IPS-NIHi7 (cell line): ENCODE data around the gene OR51F2.
"Not testable (repeated sequence)": the region's sequence is repeated elsewhere in the genome, so short reads cannot be mapped to it uniquely, and the experiment has no call there.

Experiments
- DNase-seq: peaks from one replicate; pipeline ENCODE4 v3.0.0; 2012; ENCODE audit warnings: mixed read lengths; ENCODE audit errors: extremely low spot score

OR51F2 gene, protein sequence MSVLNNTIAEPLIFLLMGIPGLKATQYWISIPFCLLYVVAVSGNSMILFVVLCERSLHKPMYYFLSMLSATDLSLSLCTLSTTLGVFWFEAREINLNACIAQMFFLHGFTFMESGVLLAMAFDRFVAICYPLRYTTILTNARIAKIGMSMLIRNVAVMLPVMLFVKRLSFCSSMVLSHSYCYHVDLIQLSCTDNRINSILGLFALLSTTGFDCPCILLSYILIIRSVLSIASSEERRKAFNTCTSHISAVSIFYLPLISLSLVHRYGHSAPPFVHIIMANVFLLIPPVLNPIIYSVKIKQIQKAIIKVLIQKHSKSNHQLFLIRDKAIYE

DNA sequence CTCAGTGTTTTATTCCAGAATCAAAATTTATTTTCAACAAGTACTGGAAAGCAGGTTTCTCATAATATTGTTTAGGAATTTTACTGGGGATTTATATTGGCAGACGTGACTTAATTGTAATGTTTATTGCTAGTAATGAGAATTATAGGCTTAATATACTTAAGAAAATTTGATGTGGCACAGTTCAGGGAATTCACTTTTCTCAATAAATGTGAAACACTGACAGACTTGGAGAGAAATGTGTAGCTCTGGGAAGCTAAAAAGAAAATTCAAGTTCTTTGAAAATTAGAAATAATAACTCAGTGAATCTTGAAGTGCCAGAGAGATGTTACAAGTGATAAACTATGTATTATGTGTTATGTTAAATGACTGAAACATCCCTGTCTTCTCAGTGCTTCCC lies at the start of gene OR51F2:
OR51F2 (plus strand) TSS at position 301 of the 400 bp plus-strand sequence. CDS start 101 bp downstream, outside the sequence.
- no peak for DNase-seq

DNA sequence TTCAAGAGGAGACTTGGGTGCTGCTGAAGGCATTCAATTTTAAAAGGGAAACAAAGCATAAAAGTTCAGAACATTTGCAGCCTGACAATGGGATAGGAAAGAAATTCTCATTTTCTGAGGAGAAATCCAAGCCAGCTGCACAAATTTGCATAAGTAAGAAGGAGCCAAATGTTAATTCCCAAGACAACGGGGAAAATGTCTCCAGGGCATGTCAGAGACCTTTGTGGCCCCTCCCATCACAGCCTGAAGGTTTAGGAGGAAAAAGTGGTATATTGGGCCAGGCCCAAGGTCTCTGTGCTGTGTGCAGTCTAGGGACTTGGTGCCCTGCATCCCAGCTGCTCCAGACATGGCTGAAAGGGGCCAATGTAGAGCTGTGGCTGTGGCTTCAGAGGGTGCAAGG lies 38.7 kb upstream of the OR51F2 start:
- no peak for DNase-seq

DNA sequence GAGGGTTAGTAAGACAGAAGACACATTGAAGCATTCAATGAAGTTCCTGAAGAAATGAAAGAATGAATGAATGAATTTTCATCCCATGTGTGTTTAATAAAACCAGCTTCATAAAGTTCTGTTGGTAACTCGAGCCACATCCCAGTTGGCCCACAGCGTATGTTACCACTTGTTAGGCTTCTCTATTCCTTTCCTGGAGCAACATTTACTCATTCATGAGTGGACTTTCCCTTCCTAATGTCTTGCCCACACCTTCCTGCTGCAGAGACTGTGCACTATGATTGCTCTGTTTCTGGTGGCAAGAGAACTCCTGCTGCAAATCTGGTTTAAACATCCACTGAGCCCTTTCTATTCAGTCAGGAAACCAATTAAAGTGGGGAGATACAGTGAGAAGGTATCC lies 23.9 kb upstream of the OR51F2 start:
- DNase-seq = no peak

DNA sequence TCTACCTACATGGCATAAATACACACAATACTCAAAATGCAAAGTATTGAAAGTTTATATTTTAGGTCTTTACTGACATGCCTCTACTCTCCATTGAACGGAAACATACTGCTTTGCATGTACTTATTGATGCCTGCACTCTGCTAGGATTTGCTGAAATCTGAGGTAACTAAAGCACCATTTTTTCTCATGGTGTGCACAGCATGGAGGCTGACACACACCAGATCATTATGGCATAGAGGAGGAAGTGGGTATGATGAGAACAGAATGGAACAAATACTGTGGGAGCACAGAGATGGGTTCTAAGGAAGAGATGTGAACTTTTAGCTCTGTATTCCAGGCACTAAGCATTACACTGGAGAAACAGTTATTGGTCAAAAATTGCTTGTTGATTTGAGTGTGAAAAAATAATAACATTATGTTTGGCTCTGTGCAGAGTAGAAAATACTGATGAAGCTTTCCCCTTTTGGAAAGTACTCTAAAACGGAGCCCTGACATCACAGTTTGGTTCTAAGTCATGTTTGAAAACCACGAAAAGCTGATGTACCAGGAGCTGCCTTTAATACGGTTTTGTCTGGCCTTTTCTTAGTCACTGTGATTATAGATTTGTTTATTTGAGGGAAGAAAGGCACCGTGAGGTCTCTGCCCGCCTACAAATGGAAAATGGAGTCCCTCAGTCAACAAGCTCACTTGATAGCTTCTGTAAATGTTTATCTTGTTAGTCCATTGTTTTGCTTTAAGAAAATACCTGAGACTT lies 22.5 kb upstream of the OR51F2 start:
- DNase-seq = no peak

DNA sequence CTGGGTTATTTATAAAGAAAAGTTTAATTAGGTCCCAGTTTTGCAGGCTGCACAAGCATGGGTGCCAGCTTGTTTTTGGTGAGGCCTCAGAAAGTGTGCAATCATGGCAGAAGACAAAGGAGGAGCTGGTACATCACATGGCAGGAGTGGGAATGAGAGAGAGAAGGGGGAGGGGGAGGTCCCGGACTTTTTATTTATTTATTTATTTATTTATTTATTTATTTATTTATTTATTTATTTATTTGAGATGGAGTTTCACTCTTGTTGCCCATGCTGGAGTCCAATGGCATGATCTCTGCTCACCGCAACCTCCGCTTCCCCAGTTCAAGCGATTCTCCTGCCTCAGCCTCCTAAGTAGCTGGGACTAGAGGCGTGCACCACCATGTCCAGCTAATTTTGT lies 19.8 kb upstream of the OR51F2 start:
- not testable (repeated sequence) for DNase-seq

DNA sequence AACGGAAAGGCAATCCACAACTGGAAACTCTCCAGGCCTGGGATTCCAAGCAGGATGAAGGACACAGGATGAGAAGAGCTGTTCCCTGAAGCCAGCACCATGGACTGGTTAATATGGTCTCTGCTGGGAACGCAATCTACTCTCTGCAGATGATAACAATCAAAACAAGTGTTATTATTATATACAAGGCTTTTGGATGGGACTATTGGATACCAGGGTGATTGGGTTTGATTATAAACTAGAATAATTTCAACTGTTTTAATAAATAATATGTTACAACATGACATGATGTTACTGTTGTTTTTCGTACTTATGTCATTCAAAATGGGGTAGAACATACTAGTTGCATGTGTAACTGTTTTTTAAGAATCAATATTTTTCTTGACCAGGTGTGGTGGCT lies 16.8 kb upstream of the OR51F2 start, which contains the start of gene OR52R1:
OR52R1 (minus strand) TSS at position 101 of the 400 bp plus-strand sequence; CDS start at position 101, 0 bp downstream.
- no peak for DNase-seq

DNA sequence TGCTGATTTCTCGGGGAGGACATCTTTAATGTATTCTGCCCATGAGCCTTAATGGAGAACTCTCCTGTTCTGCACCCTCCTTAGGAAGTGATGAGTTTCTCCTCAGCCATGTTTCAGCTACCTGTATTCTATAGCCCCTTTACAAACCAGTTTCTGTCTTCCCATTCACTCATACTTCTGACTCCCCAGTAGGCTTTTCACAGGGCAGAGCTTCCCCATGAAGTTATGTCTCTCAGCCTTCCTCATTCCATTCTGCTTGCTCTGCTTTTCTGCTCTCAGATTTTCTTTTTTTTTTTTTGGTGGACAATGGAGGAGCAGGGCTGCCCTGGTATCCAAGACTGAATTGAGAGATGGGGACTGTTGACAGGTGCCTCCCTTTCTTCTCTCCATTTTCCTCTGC lies 12.6 kb upstream of the OR51F2 start:
- no peak for DNase-seq

DNA sequence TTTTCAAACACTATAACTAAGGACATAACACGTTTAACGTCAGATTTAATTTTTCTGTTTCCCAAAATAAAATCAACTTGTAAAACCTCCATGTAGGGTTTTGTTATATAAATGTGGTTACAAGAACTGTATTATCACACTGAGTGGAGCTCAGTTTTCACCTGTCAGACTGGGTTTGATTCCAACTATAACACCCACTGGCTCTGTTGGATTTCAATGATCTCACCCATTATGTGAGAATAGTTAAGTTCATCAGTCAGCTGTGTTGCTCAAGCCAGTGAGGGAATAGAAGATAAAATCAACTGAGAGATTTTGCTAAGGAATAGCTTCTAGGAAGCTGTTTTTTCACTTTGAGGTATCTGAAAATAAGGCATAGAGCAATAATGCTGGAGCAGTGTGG lies 11.9 kb upstream of the OR51F2 start:
- no peak for DNase-seq

DNA sequence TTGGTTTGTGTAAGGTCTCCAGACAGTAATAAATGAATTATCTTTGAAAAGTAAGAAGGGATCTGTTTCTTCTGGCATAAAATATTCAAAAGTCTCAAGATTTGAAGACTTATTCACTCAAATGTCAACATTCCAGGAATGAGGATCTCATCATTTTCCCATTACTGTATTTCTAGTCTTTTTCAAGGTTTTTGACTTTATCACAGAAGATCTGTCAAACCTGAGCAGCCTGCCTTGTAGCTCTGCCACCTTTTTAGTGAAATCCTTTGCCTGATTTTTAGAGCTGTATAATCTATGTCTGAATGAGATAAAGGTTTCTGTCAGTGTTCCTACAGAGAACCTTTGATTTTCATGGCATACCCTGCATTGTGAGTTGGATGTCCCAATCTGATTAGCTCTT lies 4.0 kb downstream of the OR51F2 start:
- no peak for DNase-seq

DNA sequence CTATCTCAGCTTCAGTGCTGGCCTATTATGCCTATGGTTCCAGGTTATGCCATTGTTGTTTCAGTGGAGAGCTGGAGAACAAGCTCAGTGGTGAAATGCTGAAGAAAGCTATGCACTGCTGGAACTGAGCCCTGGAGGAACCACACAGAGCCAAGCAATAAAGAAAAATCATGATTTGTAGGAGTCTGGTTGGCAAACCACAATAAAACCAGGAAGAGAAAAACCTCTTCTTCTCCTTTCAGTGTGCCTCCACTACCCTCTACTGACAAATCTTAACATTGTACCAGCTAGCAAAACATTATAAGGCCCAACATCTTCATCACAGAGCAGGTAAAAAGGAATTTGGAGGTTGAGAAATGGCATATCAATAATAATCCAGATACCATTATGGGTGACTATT lies 5.3 kb downstream of the OR51F2 start:
- DNase-seq = peak; percentile 16

DNA sequence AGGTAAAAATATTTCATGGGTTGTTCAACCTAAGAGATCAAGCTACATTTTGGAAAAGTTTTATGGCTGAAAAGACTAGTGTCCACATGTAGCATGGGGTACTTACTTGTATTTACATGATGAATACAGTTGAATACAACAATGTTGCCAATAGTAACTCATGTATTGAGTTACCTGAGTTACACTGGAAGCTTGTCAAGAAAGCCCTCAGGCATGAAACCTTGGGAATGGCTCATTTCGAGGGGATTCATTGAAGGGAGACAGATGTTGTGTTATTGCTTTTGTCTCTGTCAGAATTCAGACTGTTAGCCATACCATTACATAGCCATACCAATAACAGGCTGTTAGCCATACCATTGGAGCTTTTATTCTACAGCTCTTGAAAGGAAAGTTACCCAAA lies 9.2 kb downstream of the OR51F2 start:
- DNase-seq = no peak

DNA sequence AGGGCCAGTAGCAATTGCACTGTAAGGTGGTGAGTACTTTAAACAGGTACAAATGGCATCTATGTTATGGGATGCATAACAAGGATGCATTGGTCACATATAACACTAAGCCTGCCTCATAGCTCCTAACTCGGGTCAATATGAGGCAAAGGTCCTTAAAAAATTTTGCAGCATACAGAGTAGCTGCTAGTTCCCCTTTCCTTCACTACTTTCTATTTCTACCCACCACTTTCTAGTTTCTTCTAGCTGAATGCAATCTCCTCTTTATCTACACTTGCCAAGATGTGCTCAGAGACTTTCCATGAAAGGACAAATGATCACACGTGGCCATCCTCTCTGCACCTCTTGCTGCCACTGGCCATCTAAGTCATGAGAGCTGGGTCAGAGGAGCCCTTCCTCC lies 9.8 kb downstream of the OR51F2 start:
- no peak for DNase-seq

DNA sequence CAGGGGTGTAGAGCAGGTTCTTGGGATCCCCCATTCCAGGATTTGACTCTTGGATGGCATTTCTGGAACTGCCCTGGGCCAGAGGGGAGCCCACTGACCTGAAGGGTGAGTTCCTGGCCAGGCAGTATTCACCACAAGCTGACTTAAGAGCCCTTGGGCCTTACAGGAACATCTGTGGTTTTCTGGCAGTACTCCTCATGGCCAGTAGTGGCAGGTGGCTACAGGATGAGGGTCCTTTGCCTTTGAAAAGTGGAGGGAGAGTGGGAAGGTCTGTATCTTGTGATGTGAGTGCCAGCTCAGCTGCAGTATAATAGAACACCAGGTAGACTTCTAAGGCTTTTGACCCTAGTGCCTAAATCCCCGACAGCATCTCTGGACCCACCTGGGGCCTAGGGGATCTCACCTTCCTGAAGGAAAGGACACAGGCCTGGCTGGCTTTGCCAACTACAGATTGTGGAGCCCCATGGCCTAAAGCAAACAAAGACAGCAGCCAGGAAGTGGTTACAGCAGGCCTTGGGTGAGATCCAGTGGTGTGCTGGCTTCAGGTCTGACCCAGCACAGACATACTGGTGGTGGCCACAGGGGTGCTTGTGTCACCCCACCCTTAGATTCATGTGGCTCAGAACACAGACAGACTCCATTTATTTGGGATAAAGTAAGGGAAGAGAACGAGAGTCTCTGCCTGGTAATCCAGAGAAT lies 18.9 kb downstream of the OR51F2 start:
- no peak for DNase-seq

DNA sequence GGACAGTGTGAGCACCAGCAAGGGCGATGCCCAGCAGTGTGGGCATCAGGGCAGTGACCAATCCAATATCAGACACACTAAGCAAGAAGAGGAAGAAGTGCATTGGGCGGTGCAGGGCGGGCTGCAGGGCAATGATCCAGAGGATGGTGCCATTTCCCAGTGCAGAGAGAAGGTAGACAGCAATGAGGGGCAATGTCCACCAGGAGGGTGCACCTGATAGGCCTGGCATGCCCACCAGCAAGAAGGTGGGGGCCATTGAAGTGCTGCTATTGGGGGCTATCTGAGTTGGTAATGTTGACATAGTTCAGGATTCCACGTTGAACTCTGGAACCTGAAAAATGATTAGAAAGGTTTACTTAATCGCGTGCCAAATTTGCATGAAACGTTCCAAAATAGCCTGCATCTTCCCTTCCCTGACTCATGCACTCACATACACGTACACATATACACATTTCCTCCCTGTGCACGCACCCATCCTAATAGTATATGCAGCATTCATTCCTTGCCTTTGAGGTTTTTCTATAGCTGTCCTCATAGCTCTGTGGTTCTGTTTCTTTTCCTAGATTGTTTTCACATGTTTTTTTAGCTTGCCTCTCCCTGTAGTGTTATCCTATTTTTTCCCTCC lies 27.9 kb downstream of the OR51F2 start, which contains the start of gene OR51S1:
OR51S1 (minus strand) TSS at position 301 of the 625 bp plus-strand sequence; CDS start at position 301, 0 bp downstream.
- DNase-seq = no peak

DNA sequence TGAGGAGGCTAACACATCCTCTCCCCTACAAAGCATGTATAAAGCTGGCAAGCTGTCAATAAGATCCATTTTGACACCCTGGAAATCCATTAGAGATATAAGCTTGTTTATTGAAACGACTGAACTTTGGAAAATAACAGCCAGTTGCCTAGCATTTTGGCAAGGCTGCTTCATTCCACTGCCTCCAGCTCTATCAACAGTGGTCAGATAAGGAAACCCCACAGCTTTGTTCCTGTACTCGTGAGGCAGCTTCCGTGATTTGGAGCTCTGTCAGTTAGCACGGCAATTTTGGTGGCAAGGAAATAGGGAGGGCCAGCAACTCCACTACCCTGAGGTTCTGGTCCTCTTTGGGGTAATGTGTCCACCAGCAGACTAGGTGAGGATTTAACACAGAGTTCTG lies 29.9 kb downstream of the OR51F2 start:
- DNase-seq = peak; percentile 12

DNA sequence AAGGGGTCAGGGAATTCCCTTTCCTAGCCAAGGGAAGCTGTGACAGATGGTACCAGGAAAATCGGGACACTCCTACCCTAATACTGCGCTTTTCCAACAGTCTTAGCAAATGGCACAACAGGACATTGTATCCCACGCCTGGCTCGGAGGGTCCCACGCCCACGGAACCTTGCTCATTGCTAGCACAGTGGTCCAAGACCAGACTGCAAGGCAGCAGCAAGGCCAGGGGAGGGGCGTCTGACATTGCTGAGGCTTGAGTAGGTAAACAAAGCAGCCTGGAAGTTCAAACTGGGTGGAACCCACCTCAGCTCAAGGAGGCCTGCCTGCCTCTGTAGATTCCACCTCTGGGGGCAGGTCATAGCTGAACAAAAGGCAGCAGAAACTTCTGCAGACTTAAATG lies 33.2 kb downstream of the OR51F2 start:
- DNase-seq = not testable (repeated sequence)

DNA sequence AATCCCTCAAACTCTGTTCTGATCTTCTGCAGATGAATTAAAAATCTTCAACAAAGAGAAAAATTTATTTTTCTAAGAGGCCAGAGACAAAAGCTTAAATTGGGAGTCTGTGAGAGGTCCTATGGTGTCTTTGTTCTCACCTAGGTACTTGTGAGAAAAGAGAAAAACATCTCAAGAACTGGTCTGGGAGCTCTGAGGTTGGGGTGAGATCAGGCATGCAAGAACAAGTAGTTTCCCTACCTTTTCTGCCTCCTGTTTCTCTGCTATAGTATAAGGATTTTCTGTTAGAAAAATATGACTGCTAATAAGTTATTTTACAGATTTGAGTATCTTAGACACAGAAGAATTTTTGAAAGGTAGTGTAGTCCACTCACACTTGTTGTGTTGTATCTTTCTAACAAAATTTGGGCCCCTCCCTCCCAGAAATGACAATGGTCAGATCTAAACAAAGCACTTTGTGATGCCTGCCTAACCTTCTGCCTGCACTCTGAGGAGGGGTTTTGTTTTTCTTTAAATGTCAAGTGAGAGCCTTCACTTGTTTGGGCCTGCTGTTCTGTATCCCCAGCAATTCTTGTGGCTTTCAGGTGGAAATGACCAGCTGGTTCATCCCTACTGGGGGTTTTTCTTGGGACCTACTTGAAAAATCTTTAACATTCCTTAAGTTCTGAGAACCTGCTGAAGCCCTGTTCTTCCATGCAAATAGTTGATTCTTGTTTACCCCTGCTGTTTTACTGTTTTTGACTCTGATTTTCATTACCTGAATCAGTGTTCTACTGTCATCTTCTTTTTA lies 41.5 kb downstream of the OR51F2 start:
- DNase-seq = peak; percentile 43

DNA sequence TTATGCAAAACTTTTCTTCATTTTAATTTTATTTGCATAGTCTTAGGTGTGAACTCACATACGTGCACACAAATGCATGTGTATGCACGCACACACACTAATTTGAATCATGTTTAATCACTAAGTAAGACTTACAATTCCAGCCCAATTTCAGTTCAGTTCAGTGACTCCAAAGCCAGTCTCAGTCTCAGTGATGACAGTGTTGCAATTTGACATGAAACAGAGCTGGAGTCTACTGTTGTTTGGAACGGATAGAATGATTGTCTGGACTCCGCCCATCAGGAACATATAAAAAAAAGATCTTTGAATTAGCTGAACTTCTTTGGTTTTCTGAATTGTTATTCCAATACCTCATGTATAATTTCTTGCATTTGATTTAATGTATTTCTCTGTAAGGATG lies 42.8 kb downstream of the OR51F2 start:
- DNase-seq = no peak

DNA sequence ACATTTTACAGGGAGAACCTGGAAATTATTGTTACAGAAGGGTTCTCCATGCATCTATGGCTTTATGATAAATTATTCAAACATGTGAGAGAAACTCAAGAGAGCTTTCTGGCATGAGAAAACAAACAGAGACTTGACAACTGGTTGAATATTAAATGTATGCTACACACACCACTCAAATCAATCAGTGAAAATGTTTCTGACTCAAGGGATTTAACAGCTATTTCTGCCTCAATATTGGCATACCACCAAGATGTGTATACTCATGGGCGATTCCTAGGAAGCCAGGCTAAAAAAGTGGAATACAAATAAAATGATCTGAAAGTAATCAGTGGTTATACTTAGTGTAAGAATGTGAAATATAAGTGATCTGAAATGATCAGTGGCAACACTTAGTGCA lies 44.7 kb downstream of the OR51F2 start:
- no peak for DNase-seq
